K562 (cell line): Measurements from ENCODE around the gene HPCAL1. TPM values are rescaled to one million over a fixed set of nuclear protein-coding genes. Genes with fewer than 3 reads are reported as not detected.
A peak's percentile ranks its signal among the peaks of the same experiment; 100 is the strongest.

Source experiments
- ATAC-seq: fragments of 200-7000 bp; cut with Tn5 transposase; 3 replicates; pipeline ENCODE4 v1.9.1; 2020; ENCODE audit warnings: moderate library complexity
- BruUV-seq: library from RNA; stranded (reverse); fragments of 400-500 nt; replicated peaks from 2 replicates; lab custom pipeline; 2021; lab: Mats Ljungman, UMichigan
- CTCF ChIA-PET: fragments of 300-600 bp; formaldehyde crosslinking; extraction: SDS; loops from one replicate; lab custom pipeline; 2021; ENCODE audit warnings: low intra/inter-chr PET ratio; lab: Yijun Ruan, JAX
- POLR2A ChIA-PET: fragments of 300-600, 350-650 bp; sonication (Branson Sonifier 250); formaldehyde crosslinking; extraction: SDS; loops from one replicate; lab custom pipeline; 2021; ENCODE audit warnings: antibody characterized with exemption, inconsistent platforms; lab: Yijun Ruan, JAX
- DNase-seq, 4 experiments: peaks; one replicate each; pipeline versions ENCODE4 v3.0.0 to v3.0.0-alpha.2; 2011 to 2018; ENCODE audit warnings: low spot score in 3 of 4, mixed read lengths in 3 of 4; ENCODE audit errors: extremely low read depth in 1 of 4
- FAIRE-seq: peaks from 2 replicates; lab custom pipeline; 2011; peaks lifted over from hg19 to GRCh38; lab: Jason Lieb, UNC
- H2AFZ ChIP-seq: 2 replicates; pipeline ENCODE4 v1.6.0; 2011; ENCODE audit warnings: low read depth, low read length, control low read depth, inconsistent platforms
- H3K27ac ChIP-seq: fragments of 200-600 bp; 3 replicates; pipeline ENCODE4 v1.8.0; 2011; ENCODE audit warnings: low read depth, mild to moderate bottlenecking, control low read depth, inconsistent platforms, low read length, moderate library complexity, mixed read lengths; ENCODE audit errors: extremely low read depth
- H3K27me3 ChIP-seq, 2 experiments: fragments of 300-600 bp in 1 of 2; 2 replicates in 1 of 2; 3 replicates in 1 of 2; pipeline versions ENCODE4 v1.6.0 to v1.8.0; 2011; ENCODE audit warnings: inconsistent platforms in 2 of 2, low read length in 2 of 2, mild to moderate bottlenecking in 1 of 2, mixed read lengths in 1 of 2, moderate library complexity in 1 of 2; ENCODE audit not compliant: control insufficient read depth in 2 of 2, insufficient read depth in 2 of 2
- H3K36me3 ChIP-seq: fragments of 300-600 bp; 3 replicates; pipeline ENCODE4 v1.8.0; 2011; ENCODE audit warnings: mild to moderate bottlenecking, low read length, inconsistent platforms; ENCODE audit not compliant: control insufficient read depth, insufficient read depth
- H3K4me1 ChIP-seq, 2 experiments: fragments of 200-600 bp in 1 of 2; replicated peaks in 1 of 2; 2 replicates in 1 of 2; 3 replicates in 1 of 2; pipeline versions ENCODE4 v1.5.1 to v1.8.0; 2011; ENCODE audit warnings: inconsistent platforms in 2 of 2, low read length in 2 of 2, mild to moderate bottlenecking in 1 of 2, mixed read lengths in 1 of 2, moderate library complexity in 1 of 2; ENCODE audit not compliant: control insufficient read depth in 2 of 2, insufficient read depth in 2 of 2
- H3K4me2 ChIP-seq: 2 replicates; pipeline ENCODE4 v1.6.1; 2011; ENCODE audit warnings: low read length, control low read depth, inconsistent platforms, mixed read lengths; ENCODE audit not compliant: insufficient read depth
- H3K4me3 ChIP-seq: fragments of 200-600 bp; sonication (generic), shearing (Covaris generic); 2 replicates; pipeline ENCODE4 v1.5.1; 2016; ENCODE audit warnings: control low read depth, inconsistent platforms
- H3K79me2 ChIP-seq: fragments of 200-600 bp; 3 replicates; pipeline ENCODE4 v1.8.0; 2011; ENCODE audit warnings: low read length, inconsistent platforms; ENCODE audit not compliant: control insufficient read depth, insufficient read depth
- H3K9ac ChIP-seq, 2 experiments: 2 replicates each; pipeline versions ENCODE4 v1.6.0 to v1.6.1; 2011; ENCODE audit warnings: low read depth in 2 of 2, low read length in 2 of 2, control low read depth in 1 of 2, inconsistent platforms in 1 of 2, mild to moderate bottlenecking in 1 of 2, mixed read lengths in 1 of 2; ENCODE audit not compliant: insufficient read depth in 1 of 2
- H3K9me1 ChIP-seq: one replicate; pipeline ENCODE4 v1.6.0; 2011; ENCODE audit warnings: inconsistent platforms, mild to moderate bottlenecking, low read length, moderate library complexity; ENCODE audit not compliant: control insufficient read depth, insufficient read depth
- H3K9me3 ChIP-seq: replicated peaks from 2 replicates; pipeline ENCODE4 v1.5.1; 2011; ENCODE audit warnings: low read depth, low read length, inconsistent platforms; ENCODE audit not compliant: control insufficient read depth, insufficient read depth
- H4K20me1 ChIP-seq: replicated peaks from 2 replicates; pipeline ENCODE4 v1.6.1; 2011; ENCODE audit warnings: low read length, inconsistent platforms, mixed read lengths; ENCODE audit not compliant: control insufficient read depth, insufficient read depth
- BMI1 ChIP-seq: fragments of 150-350 bp; IDR thresholded peaks from 2 replicates; pipeline ENCODE4 v1.6.1; 2014; ENCODE audit warnings: low read length
- KDM5B ChIP-seq: fragments of 200-600 bp; sonication (generic); IDR thresholded peaks from 2 replicates; pipeline ENCODE4 v1.6.1; 2012; ENCODE audit warnings: low read depth, mild to moderate bottlenecking, moderate library complexity, low read length, control low read depth, inconsistent platforms; ENCODE audit not compliant: insufficient replicate concordance
- NFYB ChIP-seq: IDR thresholded peaks from 2 replicates; pipeline ENCODE4 v1.6.1; 2011; ENCODE audit warnings: mild to moderate bottlenecking, moderate library complexity; ENCODE audit not compliant: insufficient read length; ENCODE audit errors: extremely low read depth
- NR1H2 ChIP-seq: sonication (generic); formaldehyde crosslinking; IDR thresholded peaks from 2 replicates; pipeline ENCODE4 v1.4.0; 2020; ENCODE audit warnings: mild to moderate bottlenecking, missing genetic modification reagents
- NR2C1 ChIP-seq, 2 experiments: fragments of 450-650 bp; IDR thresholded peaks; 2 replicates each; pipeline ENCODE4 v1.6.1; 2017; ENCODE audit warnings: mild to moderate bottlenecking in 2 of 2, antibody characterized with exemption in 1 of 2, inconsistent platforms in 1 of 2, missing compliant biosample characterization in 1 of 2, missing genetic modification characterization in 1 of 2
- WGBS: fragments of 100-300 bp; shearing (Covaris generic); methylation state at CpG from one replicate; pipeline ENCODE4 v1.1.6; 2016; ENCODE audit warnings: low coverage, mixed read lengths; ENCODE audit not compliant: insufficient coverage; ENCODE audit errors: missing lambda C conversion rate; 5-methylcytosine and 5-hydroxymethylcytosine counted together
- in situ Hi-C: fragments of 300-500 bp; cut with MboI; formaldehyde crosslinking; loops from 4 replicates; pipeline ENCODE4 v1.15.0; 2018; ENCODE audit warnings: inconsistent platforms, mixed read lengths
- intact Hi-C: fragments of 100-400 bp; cut with micrococcal nuclease; formaldehyde crosslinking; loops from 2 replicates; pipeline ENCODE4 v1.14.2; 2022
- polyA plus RNA-seq, 8 experiments: library from polyadenylated mRNA; depleted of rRNA in 4 of 8; stranded (reverse) in 5 of 8; unstranded in 3 of 8; fragments of >200 nt; fragmentation: Nextera tagmentation in 2 of 8; fragmentation: Illumina TruSeq in 1 of 8; extraction: Ambion mirVana in 2 of 8; extraction: Trizol in 1 of 8; gene quantifications; 2 replicates each; pipeline versions ENCODE4 v1.2.1 to v1.2.3, GENCODE V29; 2011 to 2014; ENCODE audit warnings: inconsistent platforms in 1 of 8, missing spikeins in 1 of 8
- total RNA-seq, 7 experiments: library from RNA; depleted of rRNA in 6 of 7; stranded (reverse); fragments of >200 nt in 6 of 7; fragmentation: Illumina TruSeq in 2 of 7; extraction: Trizol in 2 of 7; gene quantifications; 2 replicates each; pipeline versions ENCODE4 v1.2.1 to v1.2.3, GENCODE V29; 2011 to 2021; ENCODE audit warnings: low replicate concordance in 1 of 7
- TF ChIP-seq, protein P1 (sequence below): sonication (generic); IDR thresholded peaks from 2 replicates; pipeline ENCODE4 v1.6.1; 2016

Gene HPCAL1
- total and polyA plus RNA-seq, 9 of the 15 experiments (the other 6 are each of a cell fraction or from before 2014, with no cell fraction given): 2.7 to 65.5 (median 23.9) TPM

DNA sequence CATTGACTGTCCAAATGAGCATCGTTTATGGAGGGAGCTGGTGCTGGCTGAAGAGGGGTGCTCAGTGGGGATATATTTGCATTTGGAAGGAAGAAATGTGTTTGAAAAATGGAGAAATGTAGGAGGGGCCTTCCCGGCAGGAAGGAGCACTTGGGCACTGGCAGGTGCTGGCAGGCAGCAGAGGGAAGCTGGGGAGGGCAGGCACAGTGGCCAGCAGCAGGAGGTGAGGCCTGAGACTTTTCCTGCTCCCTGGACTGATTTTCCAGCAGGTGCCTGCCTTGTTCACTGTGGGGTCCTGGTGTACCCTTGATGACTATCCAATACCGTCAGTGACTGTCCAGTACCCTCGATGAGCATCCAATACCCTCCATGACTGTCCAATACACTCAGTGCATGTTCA is 20.8 kb upstream of the HPCAL1 start (continued):
- TF ChIP-seq BMI1: no peak
- TF ChIP-seq, protein P1, sequence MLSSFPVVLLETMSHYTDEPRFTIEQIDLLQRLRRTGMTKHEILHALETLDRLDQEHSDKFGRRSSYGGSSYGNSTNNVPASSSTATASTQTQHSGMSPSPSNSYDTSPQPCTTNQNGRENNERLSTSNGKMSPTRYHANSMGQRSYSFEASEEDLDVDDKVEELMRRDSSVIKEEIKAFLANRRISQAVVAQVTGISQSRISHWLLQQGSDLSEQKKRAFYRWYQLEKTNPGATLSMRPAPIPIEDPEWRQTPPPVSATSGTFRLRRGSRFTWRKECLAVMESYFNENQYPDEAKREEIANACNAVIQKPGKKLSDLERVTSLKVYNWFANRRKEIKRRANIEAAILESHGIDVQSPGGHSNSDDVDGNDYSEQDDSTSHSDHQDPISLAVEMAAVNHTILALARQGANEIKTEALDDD: no peak

DNA sequence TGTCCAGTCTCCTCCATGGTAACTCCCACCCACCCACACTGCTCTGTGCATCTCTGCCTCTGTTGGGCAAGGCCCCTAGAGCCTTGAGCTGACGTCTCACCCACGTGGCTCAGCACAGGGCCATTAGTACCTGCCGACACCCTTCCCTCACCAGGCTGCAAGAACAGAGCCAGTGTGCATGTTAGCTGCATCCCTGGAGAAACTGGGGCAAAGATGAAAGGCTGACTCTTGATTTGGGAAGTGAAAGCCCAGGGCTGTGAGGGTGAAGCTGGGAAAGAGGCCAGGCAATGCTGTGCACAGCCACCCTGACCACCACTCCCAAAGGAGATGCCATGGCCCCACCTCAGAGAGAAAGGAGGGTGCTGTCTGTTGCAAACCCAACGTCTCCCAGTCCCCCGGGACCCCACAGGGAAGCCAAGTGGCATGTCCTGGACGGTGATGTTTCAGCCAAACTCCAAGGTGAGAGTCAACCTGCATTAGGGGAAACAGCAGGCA is 20.0 kb upstream of the HPCAL1 start:
- no TSS peak for BruUV-seq
- H3K27ac ChIP-seq: peak overlapping the region; percentile 91
- H3K79me2 ChIP-seq: no peaks in the 10 kb centered on the region; the same call in 2 of the 3 replicates
- no peak for FAIRE-seq
- peak overlapping the region; percentile 81 to 84 for H3K9ac ChIP-seq
- peaks cover 52 to 61% of the 10 kb centered on the region in 2 experiments for H3K4me1 ChIP-seq
- no peaks in the 10 kb centered on the region for H3K36me3 ChIP-seq
- H3K9me3 ChIP-seq: no peaks in the 10 kb centered on the region
- no peaks in the 10 kb centered on the region for H3K27me3 ChIP-seq
- ChIA-PET POLR2A (interaction anchor here (0.6 to 1.6 kb wide), 3 partner anchors 20 to 25 kb away, joined by 3 to 5 read pairs (median 3); no protein-coding TSS in a partner anchor), CTCF (interaction anchor here (0.5 to 0.6 kb wide), 2 partner anchors 62 to 126 kb away, joined by 3 read pairs; no protein-coding TSS in a partner anchor)
- no peak overlapping the region for H3K4me3 ChIP-seq
- peak; percentile 23 for TF ChIP-seq KDM5B
- no peak for TF ChIP-seq NR1H2 (CRISPR knock-in tag)
- no peak for TF ChIP-seq NR2C1 (IDR thresholded peaks at IDR 0.05)
- 0 out of 2 replicates have a peak, but pooled peaks have one; percentile 10 for TF ChIP-seq NR2C1 (tag; IDR thresholded peaks at IDR 0.05)
- no peak for TF ChIP-seq NFYB
- no peak for ATAC-seq
- no peak for DNase-seq
- peak overlapping the region; percentile 35; the same call in 1 of the 2 replicates for H3K4me2 ChIP-seq
- intact Hi-C loops: no loop called here
- 69% methylated on average over 6 of the region's 6 CpGs for WGBS
- H3K9me1 ChIP-seq: no peaks in the 10 kb centered on the region
- no peaks in the 10 kb centered on the region for H4K20me1 ChIP-seq
- in situ Hi-C loops: no loop called here
- peak overlapping the region; percentile 90 for H2AFZ ChIP-seq
